HCT116 (cell line): ENCODE measurements around the gene PLCB3. TPM values are rescaled to one million over a fixed set of nuclear protein-coding genes. Genes with fewer than 3 reads are reported as not detected.

Experiments used
- ATAC-seq: fragments of 200-7000 bp; cut with Tn5 transposase; 2 replicates; pipeline ENCODE4 v1.9.1; 2020; ENCODE audit warnings: mild to moderate bottlenecking, moderate library complexity
- BruUV-seq: library from RNA; stranded (reverse); fragments of 400-500 nt; replicated peaks from 2 replicates; lab custom pipeline; 2021; lab: Mats Ljungman, UMichigan
- CTCF ChIA-PET: fragments of 300-600 bp; sonication (Branson Sonifier 250); formaldehyde crosslinking; loops from one replicate; lab custom pipeline; 2021; ENCODE audit warnings: antibody characterized with exemption; lab: Charles Lee
- POLR2A ChIA-PET: fragments of 300-600, 350-600 bp; sonication (Branson Sonifier 250); formaldehyde crosslinking; loops from one replicate; lab custom pipeline; 2021; ENCODE audit warnings: antibody characterized with exemption; lab: Charles Lee
- RAD21 ChIA-PET, 2 experiments: fragments of 300-600 bp; sonication (Branson Sonifier 250); formaldehyde crosslinking; loops; one replicate each; lab custom pipeline; 2023; ENCODE audit warnings: low total read pairs in 2 of 2; ENCODE audit not compliant: uncharacterized antibody in 2 of 2, unreplicated experiment in 2 of 2, low non-redundant PET in 1 of 2; lab: Charles Lee
- DNase-seq: peaks from one replicate; pipeline ENCODE4 v3.0.0-alpha.2; 2010; ENCODE audit warnings: low read depth, low spot score
- H2AFZ ChIP-seq: fragments of 200-600 bp; shearing (Covaris generic), sonication (generic); 2 replicates; pipeline ENCODE4 v1.6.1; 2017; ENCODE audit warnings: low read depth, mixed run types, mixed read lengths, antibody characterized with exemption, low read length; ENCODE audit not compliant: poor library complexity, severe bottlenecking
- H3K27ac ChIP-seq: 2 replicates; pipeline ENCODE4 v1.5.1; 2012; ENCODE audit warnings: low read depth, low read length
- H3K27me3 ChIP-seq: fragments of 200-600 bp; sonication (generic); 2 replicates; pipeline ENCODE4 v1.6.1; 2016; ENCODE audit warnings: mixed run types, low read length, mixed read lengths; ENCODE audit not compliant: insufficient read depth
- H3K36me3 ChIP-seq, 2 experiments: fragments of 200-500 bp in 1 of 2; fragments of 200-600 bp in 1 of 2; sonication (Bioruptor generic) in 1 of 2; sonication (generic) in 1 of 2; 2 replicates each; pipeline versions ENCODE4 v1.5.1 to v1.6.1; 2014 to 2016; ENCODE audit warnings: low read length in 2 of 2, inconsistent platforms in 1 of 2, mixed read lengths in 1 of 2, mixed run types in 1 of 2; ENCODE audit not compliant: insufficient read depth in 2 of 2, control insufficient read depth in 1 of 2
- H3K4me1 ChIP-seq, 2 experiments: fragments of 200-600 bp in 1 of 2; sonication (generic) in 1 of 2; 2 replicates each; pipeline versions ENCODE4 v1.5.1 to v1.6.1; 2012 to 2017; ENCODE audit warnings: low read length in 2 of 2, inconsistent platforms in 1 of 2, mild to moderate bottlenecking in 1 of 2, mixed read lengths in 1 of 2, mixed run types in 1 of 2, moderate library complexity in 1 of 2; ENCODE audit not compliant: insufficient read depth in 2 of 2, control insufficient read depth in 1 of 2
- H3K4me2 ChIP-seq: fragments of 200-600 bp; sonication (generic); 2 replicates; pipeline ENCODE4 v1.6.1; 2017; ENCODE audit warnings: mixed run types, low read length, mixed read lengths
- H3K4me3 ChIP-seq, 2 experiments: fragments of 200-600 bp in 1 of 2; sonication (generic) in 1 of 2; replicated peaks in 1 of 2; 2 replicates each; pipeline ENCODE4 v1.5.1; 2011 to 2016; ENCODE audit warnings: low read length in 2 of 2, control low read depth in 1 of 2, low read depth in 1 of 2, mild to moderate bottlenecking in 1 of 2, mixed read lengths in 1 of 2, mixed run types in 1 of 2
- H3K79me2 ChIP-seq: fragments of 200-600 bp; sonication (generic); 2 replicates; pipeline ENCODE4 v1.6.1; 2017; ENCODE audit warnings: mild to moderate bottlenecking, mixed run types, low read length, moderate library complexity, mixed read lengths; ENCODE audit not compliant: insufficient read depth
- H3K9ac ChIP-seq: fragments of 200-600 bp; sonication (generic); 2 replicates; pipeline ENCODE4 v1.6.1; 2016; ENCODE audit warnings: low read length, mixed read lengths
- H3K9me2 ChIP-seq: fragments of 200-600 bp; sonication (generic), shearing (Covaris generic); 2 replicates; pipeline ENCODE4 v1.6.1; 2017; ENCODE audit warnings: mixed run types, mild to moderate bottlenecking, moderate library complexity; ENCODE audit not compliant: insufficient read depth
- H3K9me3 ChIP-seq, 2 experiments: fragments of 200-500 bp in 1 of 2; fragments of 200-600 bp in 1 of 2; sonication (Bioruptor generic) in 1 of 2; sonication (generic) in 1 of 2; 2 replicates each; pipeline ENCODE4 v1.6.1; 2014 to 2017; ENCODE audit warnings: low read length in 2 of 2, mixed read lengths in 2 of 2, inconsistent platforms in 1 of 2, low read depth in 1 of 2, mild to moderate bottlenecking in 1 of 2, mixed run types in 1 of 2, moderate library complexity in 1 of 2; ENCODE audit not compliant: control insufficient read depth in 1 of 2, insufficient read depth in 1 of 2
- H4K20me1 ChIP-seq: fragments of 200-600 bp; sonication (generic), shearing (Covaris generic); 2 replicates; pipeline ENCODE4 v1.6.1; 2017; ENCODE audit warnings: mixed run types, mild to moderate bottlenecking, moderate library complexity; ENCODE audit not compliant: insufficient read depth
- CEBPB ChIP-seq: IDR thresholded peaks from 2 replicates; pipeline ENCODE4 v1.6.1; 2012; ENCODE audit warnings: low read depth
- FOSL1 ChIP-seq: IDR thresholded peaks from 2 replicates; pipeline ENCODE4 v1.6.1; 2012; ENCODE audit warnings: low read depth
- JUND ChIP-seq: IDR thresholded peaks from 2 replicates; pipeline ENCODE4 v1.6.1; 2012
- POLR2AphosphoS5 ChIP-seq: IDR thresholded peaks from 2 replicates; pipeline ENCODE4 v1.6.1; 2011; ENCODE audit warnings: mild to moderate bottlenecking, low read depth, low read length, moderate library complexity
- REST ChIP-seq: IDR thresholded peaks from 2 replicates; pipeline ENCODE4 v1.6.1; 2012; ENCODE audit warnings: low read depth
- TCF7L2 ChIP-seq: IDR thresholded peaks from 2 replicates; pipeline ENCODE4 v1.7.0; 2011; ENCODE audit warnings: borderline replicate concordance, inconsistent platforms; ENCODE audit not compliant: insufficient read depth, insufficient read length; ENCODE audit errors: extremely low read depth
- ZFX ChIP-seq: fragments of 450-650 bp; IDR thresholded peaks from 2 replicates; pipeline ENCODE4 v1.6.1; 2017
- intact Hi-C: fragments of 100-400 bp; cut with micrococcal nuclease; formaldehyde crosslinking; loops from 2 replicates; pipeline ENCODE4 v1.10.0; 2022
- total RNA-seq: library from RNA; stranded (reverse); gene quantifications from one replicate; pipeline ENCODE4 v1.2.1, GENCODE V29; 2021; ENCODE audit not compliant: unreplicated experiment

Gene PLCB3
- total RNA-seq, 1 experiment from 2014 or later: 106 TPM

GRCh38 chr11:64261556-64262080, 10.3 kb downstream of the PLCB3 start (continued):
- TF ChIP-seq FOSL1: no peak
- TF ChIP-seq POLR2AphosphoS5: no peak
- no peak for TF ChIP-seq JUND
- no peak for TF ChIP-seq CEBPB

- H3K9ac ChIP-seq: no peak overlapping the region
These were observed 11.1 kb downstream of the PLCB3 start for GRCh38 chr11:64262271-64263002.

More at GRCh38 chr11:64262271-64263002, 11.1 kb downstream of the PLCB3 start:
- H3K4me1 ChIP-seq: peaks cover 0 to 1% of the 10 kb centered on the region in 2 experiments; a peak in 2 of 4 replicates
- H3K9me2 ChIP-seq: no peaks in the 10 kb centered on the region
- RAD21 ChIA-PET: no interaction called here
- intact Hi-C loops: no loop called here
- no peak for TF ChIP-seq ZFX
- TF ChIP-seq REST: no peak
- TF ChIP-seq TCF7L2: no peak
- BruUV-seq: no TSS peak
- CTCF ChIA-PET: no interaction called here
- ATAC-seq: no peak
- H3K4me3 ChIP-seq: no peak overlapping the region
- no peak overlapping the region; the same call in 1 of the 2 replicates for H3K27ac ChIP-seq
- no peaks in the 10 kb centered on the region for H4K20me1 ChIP-seq
- H3K36me3 ChIP-seq: peaks cover 19 to 54% of the 10 kb centered on the region in 2 experiments; a peak in 3 of 4 replicates
- H3K9me3 ChIP-seq: no peaks in the 10 kb centered on the region
- POLR2A ChIA-PET: interaction anchor here (0.9 to 1.3 kb wide), 3 partner anchors 8 to 93 kb away, joined by 3 to 5 read pairs (median 3); no protein-coding TSS in a partner anchor
- no peaks in the 10 kb centered on the region for H3K27me3 ChIP-seq
- no peak overlapping the region for H3K4me2 ChIP-seq
- peaks cover 6% of the 10 kb centered on the region; the same call in 1 of the 2 replicates for H3K79me2 ChIP-seq
- no peak for DNase-seq
- H2AFZ ChIP-seq: no peak overlapping the region
